HEK293 (cell line): ENCODE data around the gene HOXC11.

Experiments used
- HOXC10 ChIP-seq: sonication (generic); formaldehyde crosslinking; IDR thresholded peaks from 2 replicates; pipeline ENCODE4 v1.8.1; 2023; ENCODE audit warnings: mild to moderate bottlenecking, missing genetic modification reagents
- YY2 ChIP-seq: fragments of 450-650 bp; formaldehyde crosslinking; IDR thresholded peaks from 2 replicates; pipeline ENCODE4 v1.5.1; 2016; ENCODE audit warnings: missing biosample characterization, missing genetic modification characterization
- ZBTB21 ChIP-seq: fragments of 450-650 bp; formaldehyde crosslinking; IDR thresholded peaks from 2 replicates; pipeline ENCODE4 v1.5.1; 2017; ENCODE audit warnings: missing biosample characterization, missing genetic modification characterization
- ZBTB26 ChIP-seq: fragments of 450-650 bp; formaldehyde crosslinking; optimal IDR thresholded peaks from 2 replicates; pipeline ENCODE3; 2016; ENCODE audit warnings: missing biosample characterization, mild to moderate bottlenecking, missing genetic modification characterization
- ZFP37 ChIP-seq: fragments of 450-650 bp; formaldehyde crosslinking; IDR thresholded peaks from 2 replicates; pipeline ENCODE4 v1.5.1; 2016; ENCODE audit warnings: missing biosample characterization, missing genetic modification characterization
- ZFP41 ChIP-seq: fragments of 450-650 bp; formaldehyde crosslinking; IDR thresholded peaks from 2 replicates; pipeline ENCODE4 v1.5.1; 2016; ENCODE audit warnings: missing biosample characterization, missing genetic modification characterization, borderline replicate concordance
- ZNF114 ChIP-seq: fragments of 450-650 bp; formaldehyde crosslinking; IDR thresholded peaks from 2 replicates; pipeline ENCODE4 v1.5.0; 2017; ENCODE audit warnings: missing biosample characterization, missing genetic modification characterization
- ZNF24 ChIP-seq: fragments of 450-650 bp; formaldehyde crosslinking; IDR thresholded peaks from 2 replicates; pipeline ENCODE4 v1.5.1; 2016; ENCODE audit warnings: missing biosample characterization, missing genetic modification characterization
- ZNF274 ChIP-seq, 2 experiments: fragments of 200-500 bp in 1 of 2; fragments of 450-650 bp in 1 of 2; sonication (Bioruptor generic) in 1 of 2; formaldehyde crosslinking in 1 of 2; IDR thresholded peaks; 2 replicates each; pipeline versions ENCODE4 v1.5.1 to v1.6.1; 2014 to 2016; ENCODE audit warnings: borderline replicate concordance in 1 of 2, inconsistent platforms in 1 of 2, low read length in 1 of 2, missing biosample characterization in 1 of 2, missing genetic modification characterization in 1 of 2
- ZSCAN4 ChIP-seq: fragments of 450-650 bp; formaldehyde crosslinking; IDR thresholded peaks from 2 replicates; pipeline ENCODE4 v1.5.1; 2017; ENCODE audit warnings: missing biosample characterization, missing genetic modification characterization
- TF ChIP-seq, protein P1 (sequence below): fragments of 450-650 bp; formaldehyde crosslinking; IDR thresholded peaks from 2 replicates; pipeline ENCODE4 v1.5.1; 2016; ENCODE audit warnings: missing biosample characterization, missing genetic modification characterization

DNA sequence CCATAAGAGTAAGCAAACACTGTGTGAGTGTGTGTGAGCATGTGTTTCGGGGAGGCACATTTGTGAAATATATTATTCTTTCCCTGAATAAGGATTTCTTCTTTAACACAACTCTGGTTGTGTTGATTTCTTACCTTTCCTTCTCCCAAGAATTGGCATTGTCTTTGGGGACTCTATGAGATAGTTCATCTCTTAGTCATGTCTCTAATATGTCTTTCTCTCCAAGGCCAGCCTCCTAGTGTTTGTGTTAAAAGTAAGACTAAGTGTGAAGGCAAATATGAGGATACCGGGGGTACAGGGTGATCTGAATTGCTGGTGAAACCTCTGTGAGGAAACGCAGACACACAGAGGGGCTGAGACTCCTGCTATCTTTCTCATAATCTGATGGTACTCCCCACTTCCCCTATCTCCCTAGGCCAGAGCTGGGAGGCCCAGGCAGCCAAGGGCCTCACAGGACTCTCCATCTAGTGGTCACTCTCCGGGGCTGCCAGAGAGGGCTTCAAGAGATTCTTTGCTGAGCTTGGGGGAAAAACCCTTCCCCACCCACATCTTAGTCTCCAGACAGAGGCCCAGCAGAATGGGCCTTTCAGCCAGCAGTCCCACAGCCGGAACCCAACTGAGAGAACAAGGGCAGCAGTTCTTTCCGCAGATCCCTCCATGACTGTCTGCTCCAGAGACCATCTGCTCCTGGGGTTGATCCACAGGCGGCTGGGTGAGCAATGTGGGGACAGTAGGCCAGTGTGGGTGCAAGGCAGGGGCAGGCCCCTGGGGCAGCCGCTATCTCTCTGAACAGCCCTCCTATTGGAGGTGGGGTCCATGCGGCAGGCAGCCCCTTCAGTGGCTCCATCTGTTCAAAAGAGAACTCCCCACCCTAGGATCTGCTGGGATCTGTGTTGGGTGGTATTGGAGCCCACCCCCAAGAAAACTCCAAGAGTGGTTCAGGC, 24.0 kb upstream of the HOXC11 start:
- no peak for TF ChIP-seq ZFP41 (tag by site-specific recombination)
- no peak for TF ChIP-seq YY2
- no peak for TF ChIP-seq ZNF114 (tag by site-specific recombination)
- no peak for TF ChIP-seq ZNF24 (tag by site-specific recombination)
- no peak for TF ChIP-seq ZNF274 (IDR thresholded peaks at IDR 0.05; ENCODE audit: low read length)
- no peak for TF ChIP-seq ZNF274 (tag by site-specific recombination; IDR thresholded peaks at IDR 0.05; ENCODE audit: borderline replicate concordance)
- no peak for TF ChIP-seq ZFP37
- TF ChIP-seq ZSCAN4 (tag by site-specific recombination), result no peak
- no peak for TF ChIP-seq ZBTB26
- TF ChIP-seq ZBTB21, result no peak
- TF ChIP-seq, protein P1, sequence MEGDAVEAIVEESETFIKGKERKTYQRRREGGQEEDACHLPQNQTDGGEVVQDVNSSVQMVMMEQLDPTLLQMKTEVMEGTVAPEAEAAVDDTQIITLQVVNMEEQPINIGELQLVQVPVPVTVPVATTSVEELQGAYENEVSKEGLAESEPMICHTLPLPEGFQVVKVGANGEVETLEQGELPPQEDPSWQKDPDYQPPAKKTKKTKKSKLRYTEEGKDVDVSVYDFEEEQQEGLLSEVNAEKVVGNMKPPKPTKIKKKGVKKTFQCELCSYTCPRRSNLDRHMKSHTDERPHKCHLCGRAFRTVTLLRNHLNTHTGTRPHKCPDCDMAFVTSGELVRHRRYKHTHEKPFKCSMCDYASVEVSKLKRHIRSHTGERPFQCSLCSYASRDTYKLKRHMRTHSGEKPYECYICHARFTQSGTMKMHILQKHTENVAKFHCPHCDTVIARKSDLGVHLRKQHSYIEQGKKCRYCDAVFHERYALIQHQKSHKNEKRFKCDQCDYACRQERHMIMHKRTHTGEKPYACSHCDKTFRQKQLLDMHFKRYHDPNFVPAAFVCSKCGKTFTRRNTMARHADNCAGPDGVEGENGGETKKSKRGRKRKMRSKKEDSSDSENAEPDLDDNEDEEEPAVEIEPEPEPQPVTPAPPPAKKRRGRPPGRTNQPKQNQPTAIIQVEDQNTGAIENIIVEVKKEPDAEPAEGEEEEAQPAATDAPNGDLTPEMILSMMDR (tag by site-specific recombination), result peak; percentile 57
- TF ChIP-seq HOXC10, result no peak
